ENCODE results near the gene NEURL4. TPM values are rescaled to one million over a fixed set of nuclear protein-coding genes. Genes with fewer than 3 reads are reported as not detected.
A peak's percentile ranks its signal among the peaks of the same experiment; 100 is the strongest.
"Not testable (repeated sequence)": the region's sequence is repeated elsewhere in the genome, so short reads cannot be mapped to it uniquely, and the experiment has no call there.

NEURL4 gene
- polyA plus RNA-seq, 3 donors: 11.8 to 25.2 (median 17.9) TPM

DNA sequence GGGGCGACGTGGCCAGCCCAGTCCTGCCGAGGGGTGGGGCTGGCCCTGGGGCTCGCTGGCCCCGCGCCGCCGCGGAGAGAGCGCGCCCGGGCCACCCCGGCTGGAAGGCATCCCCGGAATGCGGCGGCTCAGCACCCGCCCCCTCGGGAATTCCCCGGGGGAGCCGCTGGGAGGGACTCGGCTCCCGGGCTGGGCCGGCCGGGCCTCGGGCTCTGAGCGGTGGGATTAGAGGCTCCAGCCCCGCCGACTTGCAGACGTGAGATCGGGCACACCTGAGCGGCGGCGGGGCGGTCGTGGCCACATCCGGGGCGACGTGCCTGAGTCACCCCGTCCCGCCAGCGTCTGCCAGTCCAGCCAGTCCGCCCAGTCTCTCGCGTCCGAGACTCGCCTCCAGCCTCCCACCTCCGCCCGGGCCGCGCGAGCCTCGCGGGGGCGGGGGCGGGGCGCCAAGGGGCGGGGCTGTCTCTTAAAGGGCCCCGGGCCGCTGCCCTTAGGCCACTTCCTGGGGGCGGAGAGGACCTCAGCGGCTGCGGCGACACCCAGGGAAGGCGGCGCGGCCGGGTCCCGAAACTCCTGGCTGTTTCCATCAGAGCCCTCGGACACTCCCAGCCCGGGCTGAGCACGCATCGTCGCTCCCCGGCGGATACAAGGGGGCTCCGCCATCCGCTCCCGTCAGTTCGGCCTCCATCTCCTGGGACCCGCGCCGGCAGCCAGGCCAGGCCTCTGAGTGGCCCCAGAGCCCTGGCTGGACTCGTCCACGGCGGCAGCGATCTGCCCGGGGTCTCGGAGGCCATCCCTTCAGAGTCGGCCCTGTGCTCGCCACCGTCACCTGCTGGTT is 22.7 kb upstream of the NEURL4 start, which contains the start of gene KCTD11:
KCTD11 (plus strand) TSS at position 498 of the 838 bp plus-strand sequence.
- peak within 1 kb of the TSS; percentile 95 for H3K27ac ChIP-seq (ENCODE audit: low read depth, low read length)
- 1 to 2% (median 1%) methylated on average over 69 to 91 of the region's 91 CpGs for WGBS, 3 donors

- H3K27ac ChIP-seq (ENCODE audit: low read depth, low read length): no peak overlapping the region
- 65 to 72% (median 69%) methylated on average over 18 to 19 of the region's 19 CpGs for WGBS, 3 donors
Measured at GRCh38 chr17:7348478-7349242, 19.5 kb upstream of the NEURL4 start.

DNA sequence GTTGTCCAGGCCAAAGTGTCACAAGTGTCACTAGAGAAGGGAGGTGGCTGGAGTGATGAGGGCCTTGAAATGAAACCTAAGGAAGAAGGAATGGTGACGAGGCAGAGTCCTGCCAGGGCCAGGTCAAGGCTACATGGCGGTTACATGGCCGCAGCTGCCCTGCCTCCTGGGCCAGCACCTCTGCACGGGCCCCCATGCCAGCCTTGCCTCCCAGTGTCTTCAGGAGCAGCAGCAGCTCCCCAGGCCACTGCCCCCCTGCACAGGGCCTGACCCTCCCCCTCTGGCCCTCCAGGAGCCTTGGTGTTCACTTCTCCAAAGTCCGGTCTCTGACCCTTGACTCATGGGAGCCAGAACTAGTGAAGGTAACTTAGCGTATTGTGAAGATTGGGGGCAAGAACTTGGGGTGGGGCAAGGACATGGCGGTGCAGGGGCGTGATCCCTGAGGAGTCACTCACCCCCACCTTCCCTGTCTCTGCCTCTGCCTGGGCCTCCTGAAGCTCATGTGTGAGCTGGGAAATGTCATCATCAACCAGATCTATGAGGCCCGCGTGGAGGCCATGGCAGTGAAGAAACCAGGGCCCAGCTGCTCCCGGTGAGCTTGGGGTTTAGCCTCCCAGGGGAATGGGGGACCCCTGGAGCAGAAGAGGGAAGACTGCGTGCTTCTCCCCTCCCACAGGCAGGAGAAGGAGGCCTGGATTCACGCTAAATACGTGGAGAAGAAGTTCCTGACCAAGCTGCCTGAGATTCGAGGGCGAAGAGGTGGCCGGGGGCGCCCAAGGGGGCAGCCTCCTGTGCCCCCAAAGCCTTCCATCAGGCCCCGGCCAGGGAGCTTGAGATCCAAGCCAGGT is 18.7 kb upstream of the NEURL4 start:
- WGBS, 3 donors: 54 to 69% (median 68%) methylated on average over 18 to 19 of the region's 19 CpGs
- no peak overlapping the region for H3K27ac ChIP-seq (ENCODE audit: low read depth, low read length)

GRCh38 chr17:7346761-7347614 is 17.9 kb upstream of the NEURL4 start:
- H3K27ac ChIP-seq (ENCODE audit: low read depth, low read length): no peak overlapping the region
- 71 to 80% (median 76%) methylated on average over 18 of the region's 18 CpGs for WGBS, 3 donors

DNA sequence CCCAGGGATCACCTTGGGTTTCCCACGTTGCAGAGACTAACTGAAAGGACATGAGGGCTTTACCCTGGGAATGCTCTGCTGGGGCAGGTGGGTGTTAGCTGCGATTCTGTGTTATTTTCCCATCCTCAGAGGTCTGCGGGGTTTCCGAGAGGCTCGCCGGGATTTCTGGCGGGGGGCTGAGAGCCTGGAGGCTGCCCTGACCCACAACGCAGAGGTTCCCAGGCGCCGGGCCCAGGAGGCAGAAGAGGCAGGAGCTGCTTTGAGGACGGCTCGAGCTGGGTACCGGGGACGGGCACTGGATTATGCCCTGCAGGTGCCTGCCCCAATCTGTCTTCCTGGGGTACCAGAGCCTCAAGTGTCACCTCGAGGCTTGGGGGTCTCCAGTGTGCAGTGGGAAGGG is 14.1 kb upstream of the NEURL4 start:
- 67 to 76% (median 72%) methylated on average over 15 of the region's 15 CpGs for WGBS, 3 donors
- H3K27ac ChIP-seq (ENCODE audit: low read depth, low read length): no peak overlapping the region

- H3K27ac ChIP-seq (ENCODE audit: low read depth, low read length): no peak overlapping the region
- WGBS, 3 donors: 87 to 94% (median 89%) methylated on average over 13 of the region's 13 CpGs
Measured at GRCh38 chr17:7341842-7342241, 12.7 kb upstream of the NEURL4 start.

DNA sequence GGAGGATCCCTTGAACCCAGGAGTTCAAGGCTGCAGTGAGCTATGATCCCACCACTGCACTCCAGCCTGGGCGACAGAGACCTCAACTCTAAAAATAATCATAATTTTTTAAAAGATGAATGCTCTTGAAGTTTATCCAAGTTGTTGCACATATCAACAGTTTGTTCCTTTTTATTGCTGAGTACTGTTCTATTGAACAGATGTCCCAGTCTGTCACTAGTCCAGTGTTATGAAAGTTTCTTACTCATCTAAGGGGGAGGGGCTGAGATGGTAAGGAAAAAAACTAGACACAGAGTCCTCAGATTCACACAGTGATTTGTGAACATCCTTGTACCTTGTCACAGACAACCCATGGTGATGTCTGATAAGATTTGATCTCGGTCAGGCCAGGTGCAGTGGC is 11.0 kb upstream of the NEURL4 start:
- 64 to 78% (median 78%) methylated on average over 2 of the region's 2 CpGs for WGBS, 3 donors
- H3K27ac ChIP-seq (ENCODE audit: low read depth, low read length): no peak overlapping the region

DNA sequence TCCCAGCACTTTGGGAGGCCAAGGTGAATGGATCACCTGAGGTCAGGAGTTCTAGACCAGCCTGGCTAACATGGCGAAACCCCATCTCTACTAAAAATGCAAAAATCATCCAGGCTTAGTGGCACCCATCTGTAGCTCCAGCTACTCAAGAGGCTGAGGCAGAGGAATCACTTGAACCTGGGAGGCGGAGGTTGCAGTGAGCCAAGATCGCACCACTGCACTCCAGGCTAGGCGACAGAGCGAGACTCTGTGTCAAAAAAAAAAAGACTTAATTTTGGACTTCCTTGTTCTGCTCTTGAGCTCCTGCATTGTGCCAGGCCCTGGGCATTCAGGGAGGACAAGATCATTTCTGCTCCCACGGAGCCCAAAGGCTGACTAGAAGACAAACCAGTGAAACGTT is 8.5 kb upstream of the NEURL4 start:
- H3K27ac ChIP-seq (ENCODE audit: low read depth, low read length): not testable (repeated sequence)
- WGBS, 3 donors: 47 to 63% (median 57%) methylated on average over 7 of the region's 7 CpGs

- H3K27ac ChIP-seq (ENCODE audit: low read depth, low read length): no peak within 1 kb of the TSS
- 28 to 42% (median 33%) methylated on average over 16 to 17 of the region's 17 CpGs for WGBS, 3 donors
Measured at GRCh38 chr17:7336240-7337175, 7.4 kb upstream of the NEURL4 start, which contains the start of gene ACAP1. Gene ACAP1 (plus strand): TSS chr17:7336529. CDS start chr17:7336735, 206 bp downstream.

DNA sequence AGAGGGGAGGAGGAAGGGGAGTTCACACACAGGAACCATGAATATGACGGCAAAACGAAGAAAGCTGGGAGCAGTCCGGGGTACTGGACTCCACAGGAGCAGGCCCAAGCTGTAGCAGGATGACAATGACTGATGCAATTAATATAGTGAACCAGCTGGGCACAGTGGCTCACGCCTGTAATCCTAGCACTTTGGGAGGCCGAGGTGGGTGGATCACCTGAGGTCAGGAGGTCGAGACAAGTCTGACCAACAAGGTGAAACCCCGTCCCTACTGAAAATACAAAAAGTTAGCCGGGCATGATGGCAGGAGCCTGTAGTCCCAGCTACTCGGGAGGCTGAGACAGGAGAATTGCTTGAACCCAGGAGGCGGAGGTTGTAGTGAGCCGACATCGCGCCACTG is 6.6 kb upstream of the NEURL4 start:
- not testable (repeated sequence) for H3K27ac ChIP-seq (ENCODE audit: low read depth, low read length)
- 79 to 86% (median 80%) methylated on average over 13 of the region's 13 CpGs for WGBS, 3 donors

GRCh38 chr17:7334938-7335538 is 5.9 kb upstream of the NEURL4 start:
- no peak overlapping the region for H3K27ac ChIP-seq (ENCODE audit: low read depth, low read length)
- WGBS, 3 donors: 60 to 93% (median 83%) methylated on average over 3 of the region's 3 CpGs

DNA sequence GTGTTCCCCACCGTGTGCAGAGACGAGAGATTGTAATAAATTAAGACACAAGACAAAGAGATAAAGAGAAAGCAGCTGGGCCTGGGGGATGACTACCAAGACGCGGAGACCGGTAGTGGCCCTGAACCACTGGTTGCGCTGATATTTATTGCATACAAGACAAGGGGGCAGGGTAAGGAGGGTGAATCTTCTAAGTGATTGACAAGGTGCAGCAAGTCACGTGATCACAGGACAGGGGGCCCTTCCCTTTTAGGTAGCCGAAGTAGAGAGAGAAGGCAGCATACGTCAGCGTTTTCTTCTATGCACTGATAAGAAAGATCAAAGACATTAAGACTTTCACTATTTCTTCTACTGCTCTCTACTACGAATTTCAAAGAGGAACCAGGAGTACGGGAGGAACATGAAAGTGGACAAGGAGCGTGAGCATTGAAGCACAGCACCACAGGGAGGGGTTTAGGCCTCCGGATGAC is 3.5 kb upstream of the NEURL4 start:
- 35 to 56% (median 40%) methylated on average over 14 of the region's 14 CpGs for WGBS, 3 donors

GRCh38 chr17:7332111-7332510 is 3.0 kb upstream of the NEURL4 start:
- 47 to 54% (median 50%) methylated on average over 7 of the region's 7 CpGs for WGBS, 3 donors

More for the DNA sequence above, 3.5 kb upstream of the NEURL4 start:
- H3K27ac ChIP-seq (ENCODE audit: low read depth, low read length): not testable (repeated sequence)

DNA sequence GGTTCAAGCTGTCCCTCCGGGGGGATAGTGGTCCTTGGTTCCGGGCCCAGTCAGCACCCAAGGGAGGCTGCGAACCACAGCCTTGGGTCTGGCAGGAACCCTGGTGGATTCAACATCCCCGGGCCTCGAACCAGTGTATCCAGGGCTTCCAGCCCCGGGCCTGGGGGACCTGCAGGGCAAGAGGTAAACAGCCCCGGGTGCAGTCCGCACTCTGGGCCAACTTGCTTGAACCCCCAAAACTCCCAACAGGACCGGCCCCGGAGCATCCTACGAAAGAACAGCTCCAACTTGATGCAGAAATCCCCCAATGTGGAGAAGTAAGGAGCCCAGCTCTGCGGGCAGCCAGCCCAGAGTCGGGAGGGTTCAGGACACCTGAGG is 1.5 kb upstream of the NEURL4 start:
- WGBS, 3 donors: 61 to 66% (median 66%) methylated on average over 13 of the region's 13 CpGs
- no peak overlapping the region for H3K27ac ChIP-seq (ENCODE audit: low read depth, low read length)

More at GRCh38 chr17:7332111-7332510, 3.0 kb upstream of the NEURL4 start:
- H3K27ac ChIP-seq (ENCODE audit: low read depth, low read length): no peak overlapping the region

DNA sequence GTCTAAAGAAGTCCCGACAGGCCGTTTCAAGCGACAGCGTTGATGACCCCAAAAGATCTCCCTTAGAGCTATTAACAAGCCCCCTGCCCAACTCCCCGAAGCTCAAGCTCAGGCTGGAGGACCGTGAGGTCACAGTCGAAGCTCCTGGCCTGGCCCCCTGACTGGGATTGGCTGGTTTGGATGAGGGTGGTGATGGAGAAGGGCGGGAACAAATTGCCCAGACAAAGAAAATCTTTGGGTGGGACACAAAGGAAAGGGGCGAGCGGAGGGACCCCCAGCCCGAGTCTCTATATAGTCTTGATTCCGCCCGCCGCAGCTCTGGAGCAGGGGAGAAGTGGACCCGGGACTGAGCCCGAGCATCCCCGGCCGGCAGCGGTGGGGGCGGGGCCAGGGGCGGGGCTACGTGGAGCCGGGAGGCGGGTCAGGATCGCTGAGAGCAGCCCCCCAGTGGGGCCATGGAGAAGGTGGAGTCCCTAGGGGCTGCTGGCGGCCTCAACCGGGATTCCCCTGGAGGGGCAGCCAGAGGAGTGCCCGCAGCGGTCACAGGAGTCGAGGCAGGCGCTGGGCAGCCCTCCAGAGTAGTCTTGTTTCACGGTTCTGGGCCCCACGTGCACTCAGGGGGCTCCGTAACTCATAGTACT is 982 bp upstream of the NEURL4 start:
- WGBS, 3 donors: 0 to 3% (median 1%) methylated on average over 33 to 34 of the region's 34 CpGs
- peak overlapping the region; percentile 40 for H3K27ac ChIP-seq (ENCODE audit: low read depth, low read length)

Measured in adipose tissue (tissue), 3 donors.